Activated CD8-positive, alpha-beta T cell treated with anti-CD3 and anti-CD28 coated beads for 36 hours (primary cell): Measurements from ENCODE around the gene ASIC3. TPM values are rescaled to one million over a fixed set of nuclear protein-coding genes. Genes with fewer than 3 reads are reported as not detected.

Source experiments
- ATAC-seq: fragments of 200-7000 bp; cut with Tn5 transposase; one replicate; pipeline ENCODE4 v1.10.0; 2021; ENCODE audit warnings: mild to moderate bottlenecking, moderate library complexity
- CTCF ChIA-PET: fragments of 350-600 bp; sonication (Branson Sonifier 250); formaldehyde crosslinking; loops from one replicate; lab custom pipeline; 2021; ENCODE audit warnings: antibody characterized with exemption; lab: Charles Lee
- POLR2A ChIA-PET: fragments of 350-600 bp; sonication (Branson Sonifier 250); formaldehyde crosslinking; loops from one replicate; lab custom pipeline; 2021; ENCODE audit warnings: antibody characterized with exemption; lab: Charles Lee
- DNase-seq: peaks from one replicate; pipeline ENCODE4 v3.0.0-alpha.2; 2020
- H3K27ac Mint-ChIP-seq: one replicate; pipeline ENCODE4 v1.8.0; 2021; ENCODE audit warnings: mild to moderate bottlenecking, mixed read lengths
- H3K27me3 Mint-ChIP-seq: one replicate; pipeline ENCODE4 v1.8.0; 2021; ENCODE audit warnings: mixed read lengths
- H3K36me3 Mint-ChIP-seq: one replicate; pipeline ENCODE4 v1.8.0; 2021; ENCODE audit warnings: low read depth, mixed read lengths
- H3K4me1 Mint-ChIP-seq: one replicate; pipeline ENCODE4 v1.8.0; 2021; ENCODE audit warnings: low read depth, mixed read lengths
- H3K4me3 Mint-ChIP-seq: one replicate; pipeline ENCODE4 v1.8.0; 2021; ENCODE audit warnings: mild to moderate bottlenecking, moderate library complexity, mixed read lengths
- H3K9me3 Mint-ChIP-seq: one replicate; pipeline ENCODE4 v1.8.0; 2021; ENCODE audit warnings: mixed read lengths
- intact Hi-C: fragments of 100-400 bp; cut with micrococcal nuclease; formaldehyde crosslinking; loops from one replicate; pipeline ENCODE4 v1.10.0; 2022
- total RNA-seq, 2 experiments: library from RNA; stranded (reverse); gene quantifications; one replicate each; pipeline ENCODE4 v1.2.3, GENCODE V29; 2021
- TF ChIP-seq, protein P1 (sequence below): fragments of 200-600 bp; IDR thresholded peaks from one replicate; pipeline ENCODE4 v1.8.0; 2022; ENCODE audit warnings: antibody characterized with exemption, mild to moderate bottlenecking

The ASIC3 gene
- total RNA-seq, 2 experiments from 2014 or later = 3.7 to 5.8 TPM

GRCh38 chr7:151086802-151087244, 38.5 kb downstream of the ASIC3 start:
- DNase-seq (peak; percentile 48), ATAC-seq (no peak)
- POLR2A ChIA-PET = interaction anchor here (0.6 kb wide), 1 partner anchor 27 kb away, joined by 3 read pairs; no protein-coding TSS in a partner anchor
- Mint-ChIP-seq H3K36me3 (peaks cover 4% of the 10 kb centered on the region), H3K4me1 (peaks cover 35% of the 10 kb centered on the region), H3K27me3 (peaks cover 22% of the 10 kb centered on the region), H3K27ac (peak overlapping the region; percentile 68), H3K9me3 (no peaks in the 10 kb centered on the region), H3K4me3 (peak overlapping the region; percentile 80)
- TF ChIP-seq, protein P1, sequence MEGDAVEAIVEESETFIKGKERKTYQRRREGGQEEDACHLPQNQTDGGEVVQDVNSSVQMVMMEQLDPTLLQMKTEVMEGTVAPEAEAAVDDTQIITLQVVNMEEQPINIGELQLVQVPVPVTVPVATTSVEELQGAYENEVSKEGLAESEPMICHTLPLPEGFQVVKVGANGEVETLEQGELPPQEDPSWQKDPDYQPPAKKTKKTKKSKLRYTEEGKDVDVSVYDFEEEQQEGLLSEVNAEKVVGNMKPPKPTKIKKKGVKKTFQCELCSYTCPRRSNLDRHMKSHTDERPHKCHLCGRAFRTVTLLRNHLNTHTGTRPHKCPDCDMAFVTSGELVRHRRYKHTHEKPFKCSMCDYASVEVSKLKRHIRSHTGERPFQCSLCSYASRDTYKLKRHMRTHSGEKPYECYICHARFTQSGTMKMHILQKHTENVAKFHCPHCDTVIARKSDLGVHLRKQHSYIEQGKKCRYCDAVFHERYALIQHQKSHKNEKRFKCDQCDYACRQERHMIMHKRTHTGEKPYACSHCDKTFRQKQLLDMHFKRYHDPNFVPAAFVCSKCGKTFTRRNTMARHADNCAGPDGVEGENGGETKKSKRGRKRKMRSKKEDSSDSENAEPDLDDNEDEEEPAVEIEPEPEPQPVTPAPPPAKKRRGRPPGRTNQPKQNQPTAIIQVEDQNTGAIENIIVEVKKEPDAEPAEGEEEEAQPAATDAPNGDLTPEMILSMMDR = no peak
- intact Hi-C loops = no loop called here
- CTCF ChIA-PET = interaction anchor here (0.9 kb wide), 1 partner anchor 58 kb away, joined by 4 read pairs; the partner anchor contains the start of gene ABCB8

DNA sequence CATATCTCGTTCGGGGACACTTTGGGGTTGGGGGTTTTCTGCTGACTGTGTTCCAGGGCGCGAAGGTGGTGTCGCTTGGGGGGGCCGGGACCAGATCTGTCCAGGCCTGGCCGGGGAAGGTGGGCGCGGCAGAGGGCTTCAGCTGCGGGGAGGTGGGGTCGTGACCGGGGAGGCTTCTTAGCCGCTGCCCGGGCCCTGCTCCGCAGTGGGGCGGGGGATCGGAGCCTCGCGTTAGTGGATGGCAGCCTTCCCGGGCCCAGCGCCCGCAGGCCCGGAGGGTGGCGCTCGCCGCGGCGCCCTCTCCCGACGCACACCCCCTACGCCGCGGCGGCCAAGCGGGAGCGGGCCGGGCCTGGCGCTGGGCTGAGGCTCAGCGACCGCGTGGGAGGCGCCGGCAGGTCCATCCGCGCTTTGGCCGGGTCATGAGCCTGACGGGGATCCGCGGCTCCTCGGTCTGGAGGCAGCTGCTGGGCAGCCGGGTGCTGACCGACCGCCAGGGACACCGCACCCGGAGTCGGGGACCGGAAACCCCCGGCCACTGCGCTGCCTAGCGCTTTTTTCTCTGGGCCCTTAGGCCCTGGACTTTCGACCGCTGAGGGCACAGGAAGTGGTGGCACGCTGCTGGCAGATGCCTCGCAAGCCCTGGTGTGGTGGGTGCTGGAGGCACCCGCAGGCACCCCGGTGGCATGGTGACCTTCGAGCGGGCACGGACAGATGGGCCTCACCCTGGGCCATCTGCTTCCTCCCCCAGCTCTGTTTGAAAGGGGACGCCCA, 39.1 kb downstream of the ASIC3 start:
- POLR2A ChIA-PET = interaction anchor here (0.5 to 1.4 kb wide), 3 partner anchors 27 to 168 kb away, joined by 3 to 4 read pairs (median 3); partner anchors contain the start of genes ABCF2 and SLC4A2
- Mint-ChIP-seq H3K4me3 (peak overlapping the region; percentile 80), H3K4me1 (peaks cover 30% of the 10 kb centered on the region), H3K9me3 (no peaks in the 10 kb centered on the region), H3K27me3 (peaks cover 22% of the 10 kb centered on the region), H3K27ac (peak overlapping the region; percentile 59), H3K36me3 (peaks cover 2% of the 10 kb centered on the region)
- ATAC-seq = peak; percentile 17
- peak; percentile 42 for DNase-seq
- CTCF ChIA-PET = interaction anchor here (0.9 to 1.7 kb wide), 2 partner anchors 23 to 59 kb away, joined by 4 to 15 read pairs; partner anchors contain the start of gene ABCB8
- intact Hi-C loops = no loop called here
- TF ChIP-seq, protein P1 = peak; percentile 23

DNA sequence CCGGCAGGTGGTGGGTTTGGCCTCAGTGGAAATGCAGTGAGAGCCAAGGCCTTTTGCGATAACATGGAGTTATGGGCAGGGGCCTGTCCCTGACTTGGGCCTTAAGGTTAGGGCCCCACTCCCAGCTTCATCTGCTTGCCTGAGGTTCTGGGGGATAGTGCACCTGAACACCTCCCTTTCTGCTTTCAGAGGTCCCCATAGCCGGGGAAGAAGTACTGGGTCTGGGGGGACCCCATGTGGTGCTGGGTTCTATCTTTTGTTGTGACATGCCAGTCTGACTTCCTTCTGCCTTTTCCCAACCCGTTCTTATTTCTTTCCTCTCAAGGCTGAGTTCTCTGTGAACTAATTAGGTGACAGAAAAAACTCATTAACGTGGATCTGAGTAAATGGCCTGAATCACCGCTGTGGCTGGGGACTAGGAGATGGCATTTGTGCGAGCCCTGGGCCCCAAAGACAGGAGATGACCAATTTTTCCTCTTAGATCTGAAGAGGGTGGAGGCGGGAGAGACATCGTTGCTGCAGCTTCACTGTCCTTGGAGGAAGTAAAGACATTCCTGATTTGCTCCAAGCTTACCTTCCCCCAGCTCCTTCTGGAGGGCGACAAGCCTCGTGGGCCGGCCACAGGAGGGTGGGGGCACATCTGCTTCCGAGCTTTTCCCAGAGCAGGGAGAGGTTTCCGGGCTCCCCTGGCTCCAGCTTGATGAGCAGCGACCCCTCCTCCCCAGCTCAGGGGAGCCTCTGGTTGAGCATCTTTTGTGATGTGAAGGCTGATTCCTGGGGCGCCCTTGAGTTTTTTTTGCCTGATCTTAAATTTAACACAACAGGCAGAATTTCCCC, 39.9 kb downstream of the ASIC3 start:
- TF ChIP-seq, protein P1 = no peak

GRCh38 chr7:151088856-151089699, 40.7 kb downstream of the ASIC3 start:
- Mint-ChIP-seq H3K36me3 (no peaks in the 10 kb centered on the region), H3K4me3 (peak overlapping the region; percentile 19), H3K4me1 (peaks cover 25% of the 10 kb centered on the region), H3K9me3 (no peaks in the 10 kb centered on the region), H3K27me3 (peaks cover 22% of the 10 kb centered on the region), H3K27ac (no peak overlapping the region)
- DNase-seq (no peak), ATAC-seq (no peak)
- intact Hi-C loops = no loop called here
- ChIA-PET POLR2A (interaction anchor here (0.6 to 1.4 kb wide), 2 partner anchors 12 to 29 kb away, joined by 3 read pairs; partner anchors contain the start of gene SLC4A2), CTCF (interaction anchor here (1.0 to 3.7 kb wide), 4 partner anchors 22 to 71 kb away, joined by 3 to 25 read pairs (median 10); no protein-coding TSS in a partner anchor)
- TF ChIP-seq, protein P1 = no peak

More for the DNA sequence above, 39.9 kb downstream of the ASIC3 start:
- DNase-seq (no peak), ATAC-seq (no peak)
- Mint-ChIP-seq H3K27ac (no peak overlapping the region), H3K27me3 (peaks cover 22% of the 10 kb centered on the region), H3K4me3 (peak overlapping the region; percentile 80), H3K9me3 (no peaks in the 10 kb centered on the region), H3K36me3 (no peaks in the 10 kb centered on the region), H3K4me1 (peaks cover 25% of the 10 kb centered on the region)
- intact Hi-C loops = no loop called here
- ChIA-PET CTCF (interaction anchor here (0.9 to 1.7 kb wide), 4 partner anchors 23 to 70 kb away, joined by 3 to 15 read pairs (median 4); partner anchors contain the start of gene ABCB8), POLR2A (interaction anchor here (0.5 to 1.4 kb wide), 4 partner anchors 11 to 168 kb away, joined by 3 to 4 read pairs (median 3); partner anchors contain the start of genes ABCF2 and SLC4A2)
